ENCODE results near the gene TACC2. TPM values are rescaled to one million over a fixed set of nuclear protein-coding genes. Genes with fewer than 3 reads are reported as not detected.

The TACC2 gene
- total RNA-seq, 4 donors from 2014 or later, result 95.9 to 122 (median 114) TPM

DNA sequence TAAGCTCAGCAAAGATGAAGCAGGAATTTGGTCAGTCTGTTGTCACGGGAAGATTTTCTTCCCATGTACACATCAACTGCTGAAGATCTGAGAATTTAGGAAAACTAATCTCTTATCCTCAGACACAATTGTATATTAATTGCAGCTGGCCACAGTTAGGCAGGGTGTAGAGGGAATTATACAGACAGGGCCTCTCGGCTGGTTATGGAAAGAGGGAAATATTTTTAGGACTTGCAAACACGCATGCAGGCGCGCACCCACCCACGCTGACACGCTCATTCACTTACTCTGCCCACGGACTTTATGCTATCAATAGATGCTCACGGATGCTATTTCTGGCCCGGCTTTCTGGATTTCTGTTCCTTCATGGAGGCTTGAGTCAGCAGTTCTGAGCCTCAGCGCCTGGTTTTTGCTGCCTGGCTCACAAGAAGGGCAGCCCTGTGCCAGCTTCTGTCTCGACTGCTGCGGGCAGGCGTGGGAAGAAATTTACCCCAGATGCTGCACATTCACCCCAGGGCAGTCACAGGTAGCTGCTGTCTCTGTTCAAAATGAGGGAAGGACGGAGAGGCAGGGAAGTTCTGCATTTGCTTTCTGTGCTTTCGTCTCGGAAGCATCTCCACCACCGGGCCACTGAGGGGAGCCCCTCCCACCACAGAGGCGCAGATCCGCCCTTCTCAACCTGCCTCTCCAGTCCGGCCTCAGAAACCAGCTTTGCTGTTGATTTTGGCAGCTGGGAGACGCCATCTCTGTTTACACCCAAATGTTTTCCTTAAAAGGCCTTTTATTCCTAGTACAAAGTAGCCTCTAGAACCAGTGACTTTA is 165.8 kb downstream of the TACC2 start:
- TF ChIP-seq, protein P1, sequence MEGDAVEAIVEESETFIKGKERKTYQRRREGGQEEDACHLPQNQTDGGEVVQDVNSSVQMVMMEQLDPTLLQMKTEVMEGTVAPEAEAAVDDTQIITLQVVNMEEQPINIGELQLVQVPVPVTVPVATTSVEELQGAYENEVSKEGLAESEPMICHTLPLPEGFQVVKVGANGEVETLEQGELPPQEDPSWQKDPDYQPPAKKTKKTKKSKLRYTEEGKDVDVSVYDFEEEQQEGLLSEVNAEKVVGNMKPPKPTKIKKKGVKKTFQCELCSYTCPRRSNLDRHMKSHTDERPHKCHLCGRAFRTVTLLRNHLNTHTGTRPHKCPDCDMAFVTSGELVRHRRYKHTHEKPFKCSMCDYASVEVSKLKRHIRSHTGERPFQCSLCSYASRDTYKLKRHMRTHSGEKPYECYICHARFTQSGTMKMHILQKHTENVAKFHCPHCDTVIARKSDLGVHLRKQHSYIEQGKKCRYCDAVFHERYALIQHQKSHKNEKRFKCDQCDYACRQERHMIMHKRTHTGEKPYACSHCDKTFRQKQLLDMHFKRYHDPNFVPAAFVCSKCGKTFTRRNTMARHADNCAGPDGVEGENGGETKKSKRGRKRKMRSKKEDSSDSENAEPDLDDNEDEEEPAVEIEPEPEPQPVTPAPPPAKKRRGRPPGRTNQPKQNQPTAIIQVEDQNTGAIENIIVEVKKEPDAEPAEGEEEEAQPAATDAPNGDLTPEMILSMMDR (IDR thresholded peaks at IDR 0.05), result no peak
- TF ChIP-seq POLR2A (IDR thresholded peaks at IDR 0.05), result no peak
- intact Hi-C loops (cut with DNase I), result no loop called here
- peaks cover 7 to 13% of the 10 kb centered on the region in 2 donors for H3K4me1 ChIP-seq
- H3K9me3 ChIP-seq, result no peaks in the 10 kb centered on the region
- peak overlapping the region in 1 of 3 donors; percentile 23 for H3K27ac ChIP-seq
- no peak for DNase-seq
- WGBS, 2 donors, result 68 to 88% methylated on average over 19 to 21 of the region's 22 CpGs
- H3K27me3 ChIP-seq, result no peaks in the 10 kb centered on the region
- no peaks in the 10 kb centered on the region for H3K36me3 ChIP-seq
- no peak overlapping the region for H3K4me3 ChIP-seq (replicated peaks in 1 of 3)

DNA sequence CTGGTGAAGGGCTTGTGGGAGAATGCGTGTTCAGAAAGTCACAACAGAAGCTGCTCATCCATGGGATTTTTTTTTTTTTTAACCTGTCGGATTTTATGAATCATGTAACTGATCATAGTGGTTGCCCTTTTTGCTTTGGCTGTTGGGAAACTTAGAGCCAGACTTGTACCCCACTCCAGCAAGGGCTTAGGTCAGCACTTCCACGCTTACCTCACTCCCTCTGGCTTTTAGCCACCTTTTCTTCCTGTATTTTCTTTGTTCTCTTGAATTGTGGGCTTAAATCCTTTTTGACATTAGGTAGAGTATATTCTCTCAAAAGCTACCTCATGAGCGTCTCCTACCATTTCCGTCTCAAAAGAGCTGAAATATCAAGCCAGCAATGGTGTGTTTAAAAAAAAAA is 168.5 kb downstream of the TACC2 start:
- 86 to 91% methylated on average over 5 of the region's 5 CpGs for WGBS, 2 donors
- Histone ChIP-seq H3K4me1 (peaks cover 7 to 8% of the 10 kb centered on the region in 2 donors), H3K9me3 (no peaks in the 10 kb centered on the region), H3K4me3 (replicated peaks in 1 of 3) (no peak overlapping the region), H3K36me3 (no peaks in the 10 kb centered on the region), H3K27me3 (no peaks in the 10 kb centered on the region), H3K27ac (no peak overlapping the region)
- TF ChIP-seq, protein P1 (IDR thresholded peaks at IDR 0.05), result no peak
- TF ChIP-seq POLR2A (IDR thresholded peaks at IDR 0.05), result no peak
- intact Hi-C loops (cut with DNase I), result no loop called here
- no peak for DNase-seq

DNA sequence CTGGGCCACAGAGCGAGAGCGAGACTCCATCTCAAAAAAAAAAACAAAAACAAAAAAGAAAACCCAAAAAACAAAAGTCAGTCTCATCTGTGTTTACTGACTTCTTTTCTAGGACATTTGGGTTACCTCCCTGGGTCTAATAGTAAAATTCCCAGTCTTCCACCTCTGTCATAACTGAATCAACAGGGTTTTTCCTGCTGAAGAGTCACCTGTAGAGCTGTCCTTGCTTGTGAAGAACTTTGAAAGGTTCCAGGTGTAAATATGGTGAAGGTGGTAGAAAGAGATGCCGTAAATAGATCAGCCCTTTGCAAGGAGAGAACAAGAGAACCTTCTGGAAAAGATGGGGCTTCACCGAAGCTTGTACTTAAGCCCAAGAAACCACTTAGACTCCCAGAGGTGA is 169.4 kb downstream of the TACC2 start:
- intact Hi-C loops (cut with DNase I), result no loop called here
- Histone ChIP-seq H3K4me3 (replicated peaks in 1 of 3) (no peak overlapping the region), H3K27ac (no peak overlapping the region), H3K36me3 (no peaks in the 10 kb centered on the region), H3K4me1 (peaks cover 14 to 16% of the 10 kb centered on the region in 2 donors), H3K27me3 (no peaks in the 10 kb centered on the region), H3K9me3 (no peaks in the 10 kb centered on the region)
- DNase-seq, result no peak
- WGBS, 2 donors, result 94 to 97% methylated on average over 4 of the region's 4 CpGs
- TF ChIP-seq, protein P1 (IDR thresholded peaks at IDR 0.05), result no peak
- TF ChIP-seq POLR2A (IDR thresholded peaks at IDR 0.05), result no peak

DNA sequence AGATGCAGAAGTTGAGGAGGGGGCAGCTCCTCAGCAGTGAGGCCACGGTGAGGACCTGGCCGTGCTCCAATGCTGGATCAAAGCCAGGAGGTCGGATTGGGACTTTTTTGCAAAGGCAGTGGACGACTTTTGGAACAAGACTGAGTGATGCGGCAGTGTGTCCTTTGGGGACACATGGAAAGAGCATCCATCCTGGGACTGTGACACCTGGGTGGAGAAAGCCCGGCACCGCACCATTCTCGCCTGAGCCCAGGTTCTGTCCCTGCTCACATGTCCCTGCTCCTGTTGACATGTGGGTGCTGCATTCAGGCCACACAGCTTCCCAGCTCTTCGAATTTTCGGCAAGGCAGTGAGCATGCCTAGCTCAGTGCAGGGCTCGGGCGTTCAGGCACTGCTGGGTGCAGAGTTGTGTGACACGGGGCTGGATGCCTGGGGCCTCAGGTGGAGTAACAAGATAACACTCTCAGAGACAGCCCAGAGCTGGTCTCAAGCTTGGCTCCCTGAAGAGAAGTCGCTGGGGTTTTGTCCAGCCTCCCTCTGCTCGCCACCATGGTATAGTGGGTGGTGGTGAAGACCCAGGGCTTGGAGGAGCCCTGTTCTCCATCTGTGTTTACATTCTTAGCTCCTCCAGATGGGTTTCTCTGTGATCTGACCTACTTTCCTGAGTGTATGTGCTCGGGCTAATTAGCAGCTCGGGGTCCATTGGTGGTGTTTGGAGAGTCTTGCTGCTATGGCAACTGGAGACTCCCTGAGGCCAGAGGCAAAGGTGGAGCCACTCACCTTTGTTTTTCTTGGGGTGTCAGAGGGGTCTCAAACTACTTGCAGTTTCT is 170.4 kb downstream of the TACC2 start:
- Histone ChIP-seq H3K36me3 (no peaks in the 10 kb centered on the region), H3K27me3 (no peaks in the 10 kb centered on the region), H3K4me3 (replicated peaks in 1 of 3) (no peak overlapping the region), H3K4me1 (peaks cover 20 to 24% of the 10 kb centered on the region in 2 donors), H3K9me3 (no peaks in the 10 kb centered on the region), H3K27ac (no peak overlapping the region)
- no peak for TF ChIP-seq POLR2A (IDR thresholded peaks at IDR 0.05)
- TF ChIP-seq, protein P1 (IDR thresholded peaks at IDR 0.05), result no peak
- 46 to 56% methylated on average over 15 of the region's 17 CpGs for WGBS, 2 donors
- intact Hi-C loops (cut with DNase I), result no loop called here
- peak in 1 of 2 donors; percentile 45 for DNase-seq

Measured in thyroid gland (tissue), 4 donors.